ENCODE results near the gene MAMDC2. TPM values are rescaled to one million over a fixed set of nuclear protein-coding genes. Genes with fewer than 3 reads are reported as not detected.
A peak's percentile ranks its signal among the peaks of the same experiment; 100 is the strongest.

Gene MAMDC2
- total and polyA plus RNA-seq, 5 donors, result 11.5 to 18.1 (median 15.9) TPM

GRCh38 chr9:70053864-70054263 is 10.2 kb downstream of the MAMDC2 start:
- H3K4me1 ChIP-seq (ENCODE audit: control insufficient read depth, insufficient read depth, low read length), result peaks cover 22% of the 10 kb centered on the region
- intact Hi-C loops (cut with DNase I), result no loop called here
- no peak overlapping the region for H3K4me3 ChIP-seq (ENCODE audit: low read length)
- no peaks in the 10 kb centered on the region for H3K27me3 ChIP-seq (ENCODE audit: control insufficient read depth, insufficient read depth)
- WGBS, result 48% methylated on average over 2 of the region's 2 CpGs
- no peak for DNase-seq
- H3K27ac ChIP-seq (ENCODE audit: low read length), result peak overlapping the region; percentile 30
- no peaks in the 10 kb centered on the region for H3K9me3 ChIP-seq (ENCODE audit: control insufficient read depth, low read length)
- ATAC-seq, result peak; percentile 4 to 46

GRCh38 chr9:70054521-70054920 is 10.9 kb downstream of the MAMDC2 start:
- H3K4me1 ChIP-seq (ENCODE audit: control insufficient read depth, insufficient read depth, low read length), result peaks cover 22% of the 10 kb centered on the region
- no peak for DNase-seq
- WGBS, result 68% methylated on average over 3 of the region's 3 CpGs

GRCh38 chr9:70055406-70056210 is 12.0 kb downstream of the MAMDC2 start:
- H3K27ac ChIP-seq (ENCODE audit: low read length), result peak overlapping the region; percentile 4
- H3K9me3 ChIP-seq (ENCODE audit: control insufficient read depth, low read length), result no peaks in the 10 kb centered on the region
- H3K4me1 ChIP-seq (ENCODE audit: control insufficient read depth, insufficient read depth, low read length), result peaks cover 19% of the 10 kb centered on the region
- intact Hi-C loops (cut with DNase I), result no loop called here
- H3K4me3 ChIP-seq (ENCODE audit: low read length), result no peak overlapping the region
- H3K27me3 ChIP-seq (ENCODE audit: control insufficient read depth, insufficient read depth), result no peaks in the 10 kb centered on the region
- ATAC-seq (no peak), DNase-seq (no peak)
- WGBS, result 63% methylated on average over 3 of the region's 3 CpGs

More at GRCh38 chr9:70054521-70054920, 10.9 kb downstream of the MAMDC2 start:
- H3K27ac ChIP-seq (ENCODE audit: low read length), result no peak overlapping the region
- no peaks in the 10 kb centered on the region for H3K9me3 ChIP-seq (ENCODE audit: control insufficient read depth, low read length)
- H3K4me3 ChIP-seq (ENCODE audit: low read length), result no peak overlapping the region
- intact Hi-C loops (cut with DNase I), result no loop called here
- no peaks in the 10 kb centered on the region for H3K27me3 ChIP-seq (ENCODE audit: control insufficient read depth, insufficient read depth)
- no peak for ATAC-seq

GRCh38 chr9:70056211-70056944 is 12.7 kb downstream of the MAMDC2 start:
- WGBS, result 90% methylated on average over 10 of the region's 10 CpGs
- peaks cover 15% of the 10 kb centered on the region for H3K4me1 ChIP-seq (ENCODE audit: control insufficient read depth, insufficient read depth, low read length)
- H3K4me3 ChIP-seq (ENCODE audit: low read length), result no peak overlapping the region
- ATAC-seq, result no peak
- H3K9me3 ChIP-seq (ENCODE audit: control insufficient read depth, low read length), result no peaks in the 10 kb centered on the region
- no peak overlapping the region for H3K27ac ChIP-seq (ENCODE audit: low read length)
- no peaks in the 10 kb centered on the region for H3K27me3 ChIP-seq (ENCODE audit: control insufficient read depth, insufficient read depth)
- intact Hi-C loops (cut with DNase I), result no loop called here
- no peak for DNase-seq

GRCh38 chr9:70058569-70059116 is 15.0 kb downstream of the MAMDC2 start:
- no peak overlapping the region for H3K27ac ChIP-seq (ENCODE audit: low read length)
- peaks cover 8% of the 10 kb centered on the region for H3K4me1 ChIP-seq (ENCODE audit: control insufficient read depth, insufficient read depth, low read length)
- peak in 1 of 2 donors; percentile 54 for ATAC-seq
- H3K9me3 ChIP-seq (ENCODE audit: control insufficient read depth, low read length), result no peaks in the 10 kb centered on the region
- H3K27me3 ChIP-seq (ENCODE audit: control insufficient read depth, insufficient read depth), result no peaks in the 10 kb centered on the region
- H3K4me3 ChIP-seq (ENCODE audit: low read length), result no peak overlapping the region
- 32% methylated on average over 3 of the region's 3 CpGs for WGBS
- no peak for DNase-seq
- intact Hi-C loops (cut with DNase I), result no loop called here

GRCh38 chr9:70060148-70060882 is 16.7 kb downstream of the MAMDC2 start:
- intact Hi-C loops (cut with DNase I), result no loop called here
- no peak for ATAC-seq
- H3K27me3 ChIP-seq (ENCODE audit: control insufficient read depth, insufficient read depth), result no peaks in the 10 kb centered on the region
- H3K9me3 ChIP-seq (ENCODE audit: control insufficient read depth, low read length), result no peaks in the 10 kb centered on the region
- DNase-seq, result no peak
- H3K4me1 ChIP-seq (ENCODE audit: control insufficient read depth, insufficient read depth, low read length), result peaks cover 5% of the 10 kb centered on the region
- 56% methylated on average over 3 of the region's 3 CpGs for WGBS
- no peak overlapping the region for H3K27ac ChIP-seq (ENCODE audit: low read length)
- H3K4me3 ChIP-seq (ENCODE audit: low read length), result no peak overlapping the region

- Histone ChIP-seq H3K9me3 (ENCODE audit: control insufficient read depth, low read length) (no peaks in the 10 kb centered on the region), H3K27me3 (ENCODE audit: control insufficient read depth, insufficient read depth) (no peaks in the 10 kb centered on the region), H3K4me3 (ENCODE audit: low read length) (no peak overlapping the region), H3K27ac (ENCODE audit: low read length) (no peak overlapping the region), H3K4me1 (ENCODE audit: control insufficient read depth, insufficient read depth, low read length) (peaks cover 5% of the 10 kb centered on the region)
- intact Hi-C loops (cut with DNase I), result no loop called here
- no peak for DNase-seq
- no peak for ATAC-seq
Observed at GRCh38 chr9:70060883-70061507, 17.3 kb downstream of the MAMDC2 start.

- H3K9me3 ChIP-seq (ENCODE audit: control insufficient read depth, low read length), result no peaks in the 10 kb centered on the region
- ATAC-seq (peak in 1 of 2 donors; percentile 65), DNase-seq (no peak)
- 77% methylated on average over 1 of the region's 1 CpG for WGBS
- no peak overlapping the region for H3K4me3 ChIP-seq (ENCODE audit: low read length)
- no peaks in the 10 kb centered on the region for H3K27me3 ChIP-seq (ENCODE audit: control insufficient read depth, insufficient read depth)
- H3K4me1 ChIP-seq (ENCODE audit: control insufficient read depth, insufficient read depth, low read length), result peaks cover 6% of the 10 kb centered on the region
- intact Hi-C loops (cut with DNase I), result no loop called here
- no peak overlapping the region for H3K27ac ChIP-seq (ENCODE audit: low read length)
Observed at GRCh38 chr9:70061776-70062175, 18.1 kb downstream of the MAMDC2 start.

GRCh38 chr9:70064496-70064895 is 20.8 kb downstream of the MAMDC2 start:
- intact Hi-C loops (cut with DNase I), result no loop called here
- peaks cover 3% of the 10 kb centered on the region for H3K4me1 ChIP-seq (ENCODE audit: control insufficient read depth, insufficient read depth, low read length)
- 85% methylated on average over 1 of the region's 1 CpG for WGBS
- H3K9me3 ChIP-seq (ENCODE audit: control insufficient read depth, low read length), result no peaks in the 10 kb centered on the region
- no peak overlapping the region for H3K27ac ChIP-seq (ENCODE audit: low read length)
- no peak overlapping the region for H3K4me3 ChIP-seq (ENCODE audit: low read length)
- no peak for DNase-seq
- ATAC-seq, result no peak
- H3K27me3 ChIP-seq (ENCODE audit: control insufficient read depth, insufficient read depth), result no peaks in the 10 kb centered on the region

GRCh38 chr9:70065572-70065971 is 21.9 kb downstream of the MAMDC2 start:
- H3K27me3 ChIP-seq (ENCODE audit: control insufficient read depth, insufficient read depth), result no peaks in the 10 kb centered on the region
- peaks cover 3% of the 10 kb centered on the region for H3K4me1 ChIP-seq (ENCODE audit: control insufficient read depth, insufficient read depth, low read length)
- 29% methylated on average over 2 of the region's 2 CpGs for WGBS
- no peaks in the 10 kb centered on the region for H3K9me3 ChIP-seq (ENCODE audit: control insufficient read depth, low read length)
- intact Hi-C loops (cut with DNase I), result no loop called here
- H3K27ac ChIP-seq (ENCODE audit: low read length), result no peak overlapping the region
- DNase-seq, result no peak
- peak; percentile 71 to 84 for ATAC-seq
- no peak overlapping the region for H3K4me3 ChIP-seq (ENCODE audit: low read length)

Measured in right cardiac atrium (tissue), 5 donors.